Memory B cell (primary cell): ENCODE results near the gene TLCD1.
"Not testable (repeated sequence)": the region's sequence is repeated elsewhere in the genome, so short reads cannot be mapped to it uniquely, and the experiment has no call there.

ENCODE experiments used
- ATAC-seq: fragments of 150-1000 bp; cut with Tn5 transposase; 2 replicates; pipeline ENCODE4 v1.10.0; 2021; ENCODE audit warnings: low read depth, mild to moderate bottlenecking, moderate library complexity
- DNase-seq, 2 donors: peaks; one replicate each; pipeline ENCODE4 v3.0.0; 2022; ENCODE audit warnings: low spot score in 2 of 2
- H3K27ac Mint-ChIP-seq: one replicate; pipeline ENCODE4 v1.8.0; 2022; ENCODE audit warnings: mild to moderate bottlenecking, moderate library complexity, mixed read lengths
- H3K27me3 Mint-ChIP-seq: one replicate; pipeline ENCODE4 v1.8.0; 2022; ENCODE audit warnings: mixed read lengths
- H3K36me3 Mint-ChIP-seq: one replicate; pipeline ENCODE4 v1.8.0; 2022; ENCODE audit warnings: mild to moderate bottlenecking, mixed read lengths
- H3K4me1 Mint-ChIP-seq: one replicate; pipeline ENCODE4 v1.8.0; 2022; ENCODE audit warnings: mixed read lengths
- H3K4me3 Mint-ChIP-seq: one replicate; pipeline ENCODE4 v1.8.0; 2022; ENCODE audit warnings: mild to moderate bottlenecking, moderate library complexity, mixed read lengths
- H3K9me3 Mint-ChIP-seq: one replicate; pipeline ENCODE4 v1.8.0; 2022; ENCODE audit warnings: mixed read lengths

Gene TLCD1

GRCh38 chr17:28726627-28727491 lies 826 bp upstream of the TLCD1 start:
- Mint-ChIP-seq H3K4me3 (peak overlapping the region; percentile 90), H3K27ac (peak overlapping the region; percentile 98), H3K27me3 (no peaks in the 10 kb centered on the region), H3K9me3 (no peaks in the 10 kb centered on the region), H3K36me3 (peaks cover 16% of the 10 kb centered on the region), H3K4me1 (peaks cover 40% of the 10 kb centered on the region)
- DNase-seq, result peak; percentile 92 to 97
- peak; percentile 24 for ATAC-seq

DNA sequence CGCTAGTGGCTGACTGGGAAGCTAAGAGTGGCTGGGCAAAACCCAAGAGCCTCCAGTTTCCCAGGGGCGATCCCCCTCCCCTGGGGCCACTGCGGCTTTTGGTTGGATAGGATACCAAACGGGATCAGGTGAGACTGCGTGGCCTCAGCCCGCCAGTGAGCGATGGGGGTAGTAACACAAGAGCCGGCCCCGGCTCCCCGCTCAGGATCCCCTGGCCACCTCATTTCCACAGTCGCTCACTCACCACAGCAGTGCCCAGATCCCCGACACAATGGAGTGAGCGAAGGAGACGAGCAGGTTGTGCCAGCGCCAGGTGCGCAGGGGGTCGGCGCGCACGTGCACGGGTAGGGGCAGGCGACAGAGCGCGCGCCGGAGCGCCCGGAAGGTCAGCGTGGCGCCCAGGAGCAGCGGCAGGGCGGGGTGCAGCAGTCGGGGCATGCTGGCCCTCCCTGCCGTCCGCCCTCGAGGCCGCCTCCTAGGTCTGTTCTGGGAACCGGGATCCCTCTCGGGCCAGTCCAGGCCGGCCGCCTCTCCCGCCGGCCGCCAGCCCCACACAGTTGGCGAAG lies 290 bp downstream of the TLCD1 start:
- peak overlapping the region; percentile 89 for H3K4me3 Mint-ChIP-seq
- peaks cover 21% of the 10 kb centered on the region for H3K36me3 Mint-ChIP-seq
- DNase-seq (peak in 1 of 2 donors; percentile 62), ATAC-seq (no peak)
- no peaks in the 10 kb centered on the region for H3K9me3 Mint-ChIP-seq
- H3K27ac Mint-ChIP-seq, result peak overlapping the region; percentile 84
- H3K27me3 Mint-ChIP-seq, result no peaks in the 10 kb centered on the region
- peaks cover 46% of the 10 kb centered on the region for H3K4me1 Mint-ChIP-seq

DNA sequence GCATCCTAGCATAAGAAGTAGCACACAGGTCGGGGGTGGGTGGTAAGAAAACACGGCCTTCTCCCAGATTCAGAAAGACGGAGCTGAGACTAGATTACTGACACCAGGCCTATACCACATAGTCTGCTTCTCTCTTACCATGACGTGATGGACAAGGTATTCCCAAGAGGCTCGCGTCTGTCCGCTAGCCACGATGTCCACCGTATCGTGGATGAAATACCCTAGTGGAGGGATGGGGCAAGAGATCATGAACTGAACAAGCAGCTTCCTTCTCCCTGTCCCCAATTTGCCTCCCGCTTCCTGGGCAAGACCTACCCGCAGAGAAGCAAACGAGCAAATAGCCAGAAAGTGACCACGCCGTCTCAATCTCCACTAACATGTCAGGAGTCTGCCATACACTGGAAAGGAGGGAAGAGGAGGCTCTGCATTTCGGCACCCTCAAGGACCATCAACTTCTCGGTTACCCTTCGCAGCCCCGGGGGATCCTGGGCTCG lies 820 bp downstream of the TLCD1 start:
- peak in 1 of 2 donors; percentile 53 for DNase-seq
- H3K27ac Mint-ChIP-seq, result peak overlapping the region; percentile 84
- no peaks in the 10 kb centered on the region for H3K27me3 Mint-ChIP-seq
- H3K9me3 Mint-ChIP-seq, result no peaks in the 10 kb centered on the region
- H3K4me1 Mint-ChIP-seq, result peaks cover 46% of the 10 kb centered on the region
- H3K36me3 Mint-ChIP-seq, result peaks cover 24% of the 10 kb centered on the region
- peak overlapping the region; percentile 89 for H3K4me3 Mint-ChIP-seq
- ATAC-seq, result no peak

DNA sequence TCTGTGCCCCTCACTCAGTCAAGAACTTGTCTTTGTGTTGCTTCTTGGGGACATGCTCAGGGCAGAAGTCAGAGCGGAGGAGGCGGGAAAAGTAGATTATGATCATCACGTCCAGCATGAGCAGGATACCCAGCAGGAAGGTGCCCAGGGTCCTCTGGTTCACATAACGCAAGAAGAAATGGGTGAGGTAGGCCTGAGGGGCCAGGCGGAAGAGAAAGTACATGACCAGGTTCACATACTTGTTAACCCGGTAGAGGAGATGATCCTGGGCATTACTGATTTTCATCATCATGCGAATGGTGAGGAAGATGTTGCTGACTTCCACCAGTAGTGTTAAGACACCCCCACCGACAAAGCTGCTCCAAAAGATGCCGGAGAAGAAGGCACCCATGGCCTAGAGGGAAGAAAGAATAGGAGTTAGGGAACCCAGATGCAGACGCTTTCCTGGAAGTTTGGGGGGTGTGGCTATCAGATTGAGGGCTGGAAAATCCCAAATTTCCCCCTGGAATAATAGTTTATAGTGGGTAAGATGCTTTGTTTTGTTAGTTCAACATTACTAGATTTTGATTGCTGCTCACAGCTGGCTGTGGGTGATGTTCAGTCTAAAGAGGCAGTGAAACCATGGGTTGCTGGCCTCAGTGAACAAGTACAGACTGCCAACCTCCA lies 1.4 kb downstream of the TLCD1 start:
- Mint-ChIP-seq H3K4me1 (peaks cover 46% of the 10 kb centered on the region), H3K9me3 (no peaks in the 10 kb centered on the region), H3K27me3 (no peaks in the 10 kb centered on the region), H3K36me3 (peaks cover 27% of the 10 kb centered on the region), H3K27ac (peak overlapping the region; percentile 84), H3K4me3 (peak overlapping the region; percentile 89)
- no peak for ATAC-seq
- no peak for DNase-seq

DNA sequence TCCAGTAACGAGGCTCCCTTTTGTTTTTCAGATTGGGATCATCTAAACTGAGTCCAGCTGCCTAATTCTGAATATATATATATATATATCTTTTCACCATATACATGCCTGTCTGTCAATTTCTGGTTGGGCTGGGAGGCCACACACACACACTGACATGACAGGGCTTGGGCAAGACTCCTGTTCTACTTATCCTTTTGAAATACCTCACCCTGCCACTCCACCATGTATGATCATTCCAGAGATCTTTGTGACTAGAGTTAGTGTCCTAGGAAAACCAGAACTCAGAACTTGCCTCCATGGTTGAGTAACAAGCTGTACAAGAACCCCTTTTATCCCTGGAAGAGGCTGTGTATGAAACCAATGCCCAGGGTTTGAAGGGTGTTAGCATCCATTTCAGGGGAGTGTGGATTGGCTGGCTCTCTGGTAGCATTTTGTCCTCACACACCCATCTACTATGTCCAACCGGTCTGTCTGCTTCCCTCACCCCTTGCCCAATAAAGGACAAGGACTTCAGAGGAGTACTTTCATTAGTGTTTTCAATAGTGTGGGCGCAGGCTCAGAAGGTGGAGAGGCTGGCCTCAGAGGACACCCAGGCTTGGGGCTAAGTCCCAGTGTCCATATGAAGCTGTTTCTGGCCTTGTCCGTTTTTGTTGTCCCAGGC lies 2.1 kb downstream of the TLCD1 start:
- H3K9me3 Mint-ChIP-seq, H3K27me3 Mint-ChIP-seq, H3K4me3 Mint-ChIP-seq, DNase-seq, ATAC-seq: not testable (repeated sequence)
- Mint-ChIP-seq H3K27ac (peak overlapping the region; percentile 84), H3K4me1 (peaks cover 46% of the 10 kb centered on the region), H3K36me3 (peaks cover 27% of the 10 kb centered on the region)

GRCh38 chr17:28723159-28723835 lies 2.7 kb downstream of the TLCD1 start:
- Mint-ChIP-seq H3K36me3 (peaks cover 27% of the 10 kb centered on the region), H3K27me3 (no peaks in the 10 kb centered on the region), H3K9me3 (no peaks in the 10 kb centered on the region), H3K4me3 (no peak overlapping the region), H3K4me1 (peaks cover 49% of the 10 kb centered on the region), H3K27ac (peak overlapping the region; percentile 84)
- ATAC-seq, result no peak
- no peak for DNase-seq

DNA sequence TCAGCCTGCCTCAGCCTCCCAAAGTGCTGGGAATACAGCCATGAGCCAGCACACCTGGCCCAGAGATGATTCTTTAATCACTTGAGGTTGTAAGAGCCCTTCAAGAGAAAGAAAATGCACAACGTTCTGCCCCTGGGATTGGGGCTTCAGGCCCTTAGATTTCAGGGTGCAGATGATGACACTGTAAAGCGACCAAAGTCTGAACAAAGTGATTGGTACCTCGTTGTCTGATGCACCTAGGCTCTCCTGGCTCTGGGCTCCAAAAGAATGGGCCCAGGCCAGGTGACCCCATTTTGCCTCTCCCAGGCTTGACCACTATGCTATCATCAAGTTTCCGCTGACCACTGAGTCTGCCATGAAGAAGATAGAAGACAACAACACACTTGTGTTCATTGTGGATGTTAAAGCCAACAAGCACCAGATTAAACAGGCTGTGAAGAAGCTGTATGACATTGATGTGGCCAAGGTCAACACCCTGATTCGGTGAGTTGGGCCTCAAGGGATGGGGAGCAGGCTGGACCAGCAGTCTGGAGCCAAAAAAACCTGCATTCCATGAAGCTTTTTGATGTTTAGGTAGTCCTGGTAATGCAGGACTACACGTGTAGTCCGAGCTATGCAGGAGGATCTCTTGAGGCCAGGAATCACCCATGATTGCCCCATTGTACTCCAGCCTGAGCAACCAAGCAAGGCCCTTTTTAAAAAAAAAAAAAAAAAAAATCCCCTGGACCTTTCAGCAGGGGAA lies 3.4 kb downstream of the TLCD1 start:
- Mint-ChIP-seq H3K36me3 (peaks cover 27% of the 10 kb centered on the region), H3K9me3 (no peaks in the 10 kb centered on the region), H3K4me3 (peak overlapping the region; percentile 24), H3K27ac (peak overlapping the region; percentile 24), H3K4me1 (peaks cover 53% of the 10 kb centered on the region), H3K27me3 (no peaks in the 10 kb centered on the region)
- DNase-seq (no peak), ATAC-seq (no peak)

DNA sequence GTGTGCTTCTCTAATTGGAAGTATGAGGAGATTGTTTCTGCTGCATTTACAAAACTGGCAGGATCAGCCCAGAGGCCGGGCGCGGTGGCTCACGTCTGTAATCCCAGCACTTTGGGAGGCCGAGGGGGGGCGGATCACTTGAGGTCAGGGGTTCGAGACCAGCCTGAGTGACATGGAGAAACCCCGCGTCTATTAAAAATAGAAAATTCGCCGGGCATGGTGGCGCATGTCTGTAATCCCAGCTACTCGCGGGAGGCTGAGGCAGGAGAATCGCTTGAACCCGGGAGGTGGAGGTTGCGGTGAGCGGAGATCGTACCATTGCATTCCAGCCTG lies 5.1 kb downstream of the TLCD1 start:
- not testable (repeated sequence) for DNase-seq, H3K27me3 Mint-ChIP-seq, H3K9me3 Mint-ChIP-seq, ATAC-seq
- Mint-ChIP-seq H3K36me3 (peaks cover 27% of the 10 kb centered on the region), H3K4me1 (peaks cover 49% of the 10 kb centered on the region), H3K27ac (peak overlapping the region; percentile 99), H3K4me3 (peak overlapping the region; percentile 99)

GRCh38 chr17:28720247-28720996 lies 5.6 kb downstream of the TLCD1 start:
- Mint-ChIP-seq H3K27ac (peak overlapping the region; percentile 99), H3K4me1 (peaks cover 45% of the 10 kb centered on the region), H3K36me3 (peaks cover 27% of the 10 kb centered on the region), H3K27me3 (peaks cover 2% of the 10 kb centered on the region), H3K9me3 (no peaks in the 10 kb centered on the region), H3K4me3 (peak overlapping the region; percentile 99)
- ATAC-seq (no peak), DNase-seq (no peak)

- Mint-ChIP-seq H3K27ac (peak overlapping the region; percentile 99), H3K4me3 (peak overlapping the region; percentile 99), H3K4me1 (peaks cover 32% of the 10 kb centered on the region), H3K36me3 (peaks cover 18% of the 10 kb centered on the region), H3K27me3 (peaks cover 2% of the 10 kb centered on the region), H3K9me3 (no peaks in the 10 kb centered on the region)
- DNase-seq, result no peak
- ATAC-seq, result no peak
These were observed 7.0 kb downstream of the TLCD1 start for GRCh38 chr17:28719021-28719433.

DNA sequence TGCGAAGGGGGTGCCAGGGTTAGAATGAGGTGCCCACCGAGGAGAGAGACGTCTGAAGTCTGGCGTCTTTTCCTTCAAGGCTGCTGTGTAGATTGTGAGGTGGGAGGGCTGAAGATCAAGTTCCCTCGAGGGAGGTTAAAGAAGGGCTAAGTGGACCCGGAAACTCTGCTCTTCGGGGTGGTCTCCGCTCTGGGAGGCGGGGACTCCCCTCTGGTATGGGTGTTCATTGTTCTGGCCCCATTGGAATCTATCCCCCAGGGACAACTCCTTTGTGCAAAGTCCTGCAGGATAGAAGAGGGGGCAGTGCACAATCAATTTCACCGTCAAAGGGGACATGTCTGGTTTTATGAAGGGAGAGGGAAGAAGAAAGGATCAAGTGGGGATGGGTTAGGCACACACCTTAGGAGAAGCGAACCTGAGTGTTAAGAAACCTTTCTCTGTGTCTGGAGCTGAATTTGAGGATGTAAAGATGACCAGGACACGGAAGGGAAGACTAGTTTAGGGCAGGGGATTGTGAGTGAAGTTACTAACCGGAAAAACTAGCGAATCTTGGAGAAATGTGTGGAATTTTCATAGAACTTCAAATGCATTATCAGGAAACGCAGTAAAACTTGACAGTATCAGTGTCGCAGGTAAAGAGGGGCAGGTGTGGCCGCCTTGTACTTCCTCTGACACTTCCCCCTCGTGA lies 7.6 kb downstream of the TLCD1 start:
- no peak for ATAC-seq
- no peaks in the 10 kb centered on the region for H3K9me3 Mint-ChIP-seq
- peak overlapping the region; percentile 93 for H3K27ac Mint-ChIP-seq
- H3K36me3 Mint-ChIP-seq, result peaks cover 13% of the 10 kb centered on the region
- peaks cover 30% of the 10 kb centered on the region for H3K4me1 Mint-ChIP-seq
- peaks cover 2% of the 10 kb centered on the region for H3K27me3 Mint-ChIP-seq
- H3K4me3 Mint-ChIP-seq, result peak overlapping the region; percentile 83
- DNase-seq, result no peak
